Parathyroid adenoma (tissue), 2 donors: Measurements from ENCODE around the gene SCEL.

Experiments
- H2AFZ ChIP-seq: fragments of 300-600 bp; sonication (generic); one replicate; pipeline ENCODE4 v1.7.0; 2017; ENCODE audit warnings: antibody characterized with exemption, mild to moderate bottlenecking
- H3K27ac ChIP-seq: fragments of 300-600 bp; sonication (generic); one replicate; pipeline ENCODE4 v1.7.0; 2017
- H3K27me3 ChIP-seq: fragments of 300-600 bp; sonication (generic); one replicate; pipeline ENCODE4 v1.7.0; 2017; ENCODE audit warnings: low read length; ENCODE audit not compliant: control insufficient read depth, insufficient read depth
- H3K36me3 ChIP-seq: fragments of 300-600 bp; sonication (generic); one replicate; pipeline ENCODE4 v1.7.0; 2017; ENCODE audit warnings: low read length; ENCODE audit not compliant: control insufficient read depth, insufficient read depth
- H3K4me1 ChIP-seq: fragments of 300-600 bp; sonication (generic); one replicate; pipeline ENCODE4 v1.7.0; 2017; ENCODE audit warnings: control low read depth
- H3K4me2 ChIP-seq: fragments of 300-600 bp; sonication (generic); one replicate; pipeline ENCODE4 v1.7.0; 2017; ENCODE audit warnings: low read length
- H3K4me3 ChIP-seq: fragments of 300-600 bp; sonication (generic); one replicate; pipeline ENCODE4 v1.7.0; 2017; ENCODE audit warnings: low read depth, low read length
- H3K79me2 ChIP-seq: fragments of 300-600 bp; sonication (generic); one replicate; pipeline ENCODE4 v1.7.0; 2017; ENCODE audit warnings: control low read depth
- H3K9ac ChIP-seq: fragments of 300-600 bp; sonication (generic); one replicate; pipeline ENCODE4 v1.7.0; 2017; ENCODE audit warnings: mild to moderate bottlenecking
- H3K9me3 ChIP-seq: fragments of 300-600 bp; sonication (generic); one replicate; pipeline ENCODE4 v1.7.0; 2017; ENCODE audit warnings: low read length; ENCODE audit not compliant: control insufficient read depth
- TF ChIP-seq, protein P1 (sequence below): fragments of 300-600 bp; sonication (generic); IDR thresholded peaks from one replicate; pipeline ENCODE4 v1.7.0; 2017; ENCODE audit warnings: antibody characterized with exemption, mild to moderate bottlenecking
- donor health status: primary hyperparathyroidism.

The SCEL gene

DNA sequence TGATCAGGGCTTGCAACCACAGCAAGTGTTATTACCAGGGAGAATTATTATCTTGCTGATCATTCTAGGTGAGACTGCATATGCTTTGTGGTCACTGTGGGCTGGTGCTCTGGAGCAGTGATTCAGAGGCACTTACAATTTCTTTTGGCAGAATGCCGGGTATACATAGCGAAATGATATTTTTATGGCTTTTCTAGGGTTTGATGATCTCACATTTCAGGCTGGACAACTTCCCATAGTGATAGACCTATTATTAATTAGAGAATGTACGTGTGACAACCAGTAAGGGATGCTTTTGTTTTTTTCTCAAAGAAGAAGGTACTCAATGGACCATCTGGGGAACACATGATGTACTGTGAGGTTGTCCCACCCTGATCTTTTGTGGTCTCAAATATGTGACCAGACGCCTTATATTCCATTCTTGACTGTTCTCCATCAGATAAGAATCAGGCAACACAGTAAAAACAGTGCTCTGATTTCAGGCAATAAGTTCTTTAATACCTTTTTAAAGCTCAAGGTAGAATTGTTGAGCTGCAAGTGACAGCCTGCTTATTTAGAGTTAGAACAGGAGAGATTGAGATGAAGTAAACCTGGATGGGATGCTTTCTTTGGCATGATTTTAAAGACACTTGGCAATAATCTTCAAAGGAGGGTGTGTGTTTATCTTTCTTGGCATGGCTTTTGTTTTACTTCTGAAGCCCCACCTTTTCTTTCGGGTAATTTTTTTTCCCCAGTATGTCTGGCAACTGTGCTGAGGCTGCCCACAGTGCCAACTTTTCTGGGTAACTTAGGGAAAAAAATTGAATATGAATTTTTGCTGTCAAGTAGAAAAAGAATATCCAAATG is 27.4 kb upstream of the SCEL start:
- no peaks in the 10 kb centered on the region for H3K27me3 ChIP-seq
- no peak overlapping the region for H3K4me3 ChIP-seq
- no peak overlapping the region for H3K27ac ChIP-seq
- no peaks in the 10 kb centered on the region for H3K36me3 ChIP-seq
- TF ChIP-seq, protein P1, sequence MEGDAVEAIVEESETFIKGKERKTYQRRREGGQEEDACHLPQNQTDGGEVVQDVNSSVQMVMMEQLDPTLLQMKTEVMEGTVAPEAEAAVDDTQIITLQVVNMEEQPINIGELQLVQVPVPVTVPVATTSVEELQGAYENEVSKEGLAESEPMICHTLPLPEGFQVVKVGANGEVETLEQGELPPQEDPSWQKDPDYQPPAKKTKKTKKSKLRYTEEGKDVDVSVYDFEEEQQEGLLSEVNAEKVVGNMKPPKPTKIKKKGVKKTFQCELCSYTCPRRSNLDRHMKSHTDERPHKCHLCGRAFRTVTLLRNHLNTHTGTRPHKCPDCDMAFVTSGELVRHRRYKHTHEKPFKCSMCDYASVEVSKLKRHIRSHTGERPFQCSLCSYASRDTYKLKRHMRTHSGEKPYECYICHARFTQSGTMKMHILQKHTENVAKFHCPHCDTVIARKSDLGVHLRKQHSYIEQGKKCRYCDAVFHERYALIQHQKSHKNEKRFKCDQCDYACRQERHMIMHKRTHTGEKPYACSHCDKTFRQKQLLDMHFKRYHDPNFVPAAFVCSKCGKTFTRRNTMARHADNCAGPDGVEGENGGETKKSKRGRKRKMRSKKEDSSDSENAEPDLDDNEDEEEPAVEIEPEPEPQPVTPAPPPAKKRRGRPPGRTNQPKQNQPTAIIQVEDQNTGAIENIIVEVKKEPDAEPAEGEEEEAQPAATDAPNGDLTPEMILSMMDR: no peak
- no peak overlapping the region for H3K9ac ChIP-seq
- H3K4me1 ChIP-seq: no peaks in the 10 kb centered on the region
- H3K9me3 ChIP-seq: no peaks in the 10 kb centered on the region
- no peaks in the 10 kb centered on the region for H3K79me2 ChIP-seq
- H2AFZ ChIP-seq: no peak overlapping the region
- no peak overlapping the region for H3K4me2 ChIP-seq

DNA sequence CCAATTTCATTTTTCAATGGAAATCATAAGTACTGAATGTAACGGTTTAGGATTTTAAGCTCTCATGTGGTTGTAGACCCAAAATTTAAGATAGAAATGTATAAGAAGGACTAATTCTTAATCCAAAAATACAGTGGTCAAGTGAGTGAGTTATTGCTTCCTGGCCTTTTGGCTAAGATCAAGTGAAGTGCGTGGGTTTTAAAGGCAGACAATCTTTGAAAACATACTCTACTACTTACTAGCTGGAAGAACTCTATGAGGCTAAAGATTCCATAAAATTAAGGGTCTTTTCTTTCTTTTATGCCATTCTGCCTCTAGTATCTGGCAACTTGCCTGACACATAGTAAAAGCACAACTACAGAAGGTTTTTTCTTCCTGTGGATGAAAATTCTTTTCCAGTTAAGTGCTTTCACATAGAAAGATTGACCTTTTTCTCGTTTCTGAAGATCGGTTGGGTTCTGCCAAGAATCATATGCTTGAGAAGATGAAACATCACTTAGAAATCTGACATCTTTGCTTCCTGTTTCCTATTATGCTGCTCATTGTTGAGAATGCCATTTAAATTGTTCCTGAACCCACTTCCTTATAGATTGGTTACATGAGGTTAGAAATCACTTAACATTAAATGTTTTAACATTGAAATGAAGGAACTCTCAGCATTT is 26.4 kb upstream of the SCEL start:
- H3K27ac ChIP-seq: no peak overlapping the region
- H3K27me3 ChIP-seq: no peaks in the 10 kb centered on the region
- H3K9ac ChIP-seq: no peak overlapping the region
- H3K36me3 ChIP-seq: no peaks in the 10 kb centered on the region
- no peaks in the 10 kb centered on the region for H3K9me3 ChIP-seq
- no peak overlapping the region for H3K4me2 ChIP-seq
- TF ChIP-seq, protein P1: no peak
- H2AFZ ChIP-seq: peak overlapping the region; percentile 33
- H3K79me2 ChIP-seq: no peaks in the 10 kb centered on the region
- H3K4me3 ChIP-seq: no peak overlapping the region
- H3K4me1 ChIP-seq: no peaks in the 10 kb centered on the region

DNA sequence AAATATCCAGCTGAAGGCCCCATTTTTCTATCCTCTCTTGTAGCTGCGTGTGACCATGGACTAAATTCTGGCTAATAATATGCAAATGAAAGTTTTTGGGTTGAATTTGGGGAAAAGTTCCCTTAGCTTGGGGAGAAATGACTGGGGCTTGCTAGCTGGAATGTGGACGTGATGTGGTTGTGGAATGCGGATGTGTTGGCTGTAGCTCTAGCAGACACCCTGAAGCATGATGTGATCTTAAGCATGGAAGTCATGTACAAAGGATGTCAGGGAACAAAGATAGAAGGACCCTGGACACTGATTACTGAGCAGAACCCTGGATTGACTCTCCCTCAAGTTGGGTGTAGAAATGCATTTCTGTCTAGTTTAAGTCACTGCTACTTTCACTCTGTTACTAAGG is 25.4 kb upstream of the SCEL start:
- Histone ChIP-seq H3K4me2 (no peak overlapping the region), H3K4me3 (no peak overlapping the region), H3K9ac (no peak overlapping the region), H3K36me3 (no peaks in the 10 kb centered on the region), H3K4me1 (no peaks in the 10 kb centered on the region), H3K27ac (no peak overlapping the region), H2AFZ (no peak overlapping the region), H3K79me2 (no peaks in the 10 kb centered on the region), H3K27me3 (no peaks in the 10 kb centered on the region), H3K9me3 (no peaks in the 10 kb centered on the region)
- TF ChIP-seq, protein P1: no peak

DNA sequence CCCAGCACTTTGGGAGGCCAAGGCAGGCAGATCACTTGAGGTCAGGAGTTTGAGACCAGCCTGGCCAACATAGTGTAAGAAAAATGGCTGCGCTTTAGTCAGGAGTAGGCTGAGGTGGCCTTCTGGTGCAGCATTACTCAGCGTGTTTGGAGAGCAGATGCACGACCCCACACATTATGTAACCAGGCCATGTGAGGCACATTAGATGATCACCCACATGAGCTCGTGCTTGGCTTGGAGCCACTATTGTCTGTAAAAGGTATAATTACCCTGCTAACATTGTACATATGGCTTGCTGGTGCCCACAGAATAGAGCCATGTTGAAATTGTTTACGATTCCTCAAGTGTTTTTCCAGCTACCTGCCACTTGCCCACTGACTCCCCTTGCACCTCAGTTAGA is 24.0 kb upstream of the SCEL start:
- Histone ChIP-seq H3K9ac (no peak overlapping the region), H3K4me2 (no peak overlapping the region), H3K36me3 (no peaks in the 10 kb centered on the region), H2AFZ (no peak overlapping the region), H3K9me3 (no peaks in the 10 kb centered on the region), H3K4me1 (no peaks in the 10 kb centered on the region), H3K79me2 (no peaks in the 10 kb centered on the region), H3K27me3 (no peaks in the 10 kb centered on the region), H3K4me3 (no peak overlapping the region), H3K27ac (no peak overlapping the region)
- TF ChIP-seq, protein P1: no peak
